Activated B cell treated with CpG ODN at 0.5 μM for 24 hours (primary cell): ENCODE data around the gene ITIH3. TPM values are rescaled to one million over a fixed set of nuclear protein-coding genes. Genes with fewer than 3 reads are reported as not detected.

Experiments
- ATAC-seq: fragments of 200-7000 bp; cut with Tn5 transposase; one replicate; pipeline ENCODE4 v1.10.0; 2021; ENCODE audit warnings: low read depth, mild to moderate bottlenecking, moderate library complexity
- CTCF ChIA-PET: fragments of 350-600 bp; sonication (Branson Sonifier 250); formaldehyde crosslinking; loops from one replicate; lab custom pipeline; 2021; ENCODE audit warnings: antibody characterized with exemption; lab: Charles Lee
- POLR2A ChIA-PET: fragments of 350-600 bp; sonication (Branson Sonifier 250); formaldehyde crosslinking; loops from one replicate; lab custom pipeline; 2021; ENCODE audit warnings: antibody characterized with exemption; lab: Charles Lee
- DNase-seq: peaks from one replicate; pipeline ENCODE4 v3.0.0; 2022
- H3K27ac Mint-ChIP-seq: one replicate; pipeline ENCODE4 v1.8.0; 2020; ENCODE audit warnings: mixed read lengths
- H3K27me3 Mint-ChIP-seq: one replicate; pipeline ENCODE4 v1.8.0; 2021; ENCODE audit warnings: mixed read lengths
- H3K36me3 Mint-ChIP-seq: one replicate; pipeline ENCODE4 v1.8.0; 2021; ENCODE audit warnings: low read depth, mixed read lengths
- H3K4me1 Mint-ChIP-seq: one replicate; pipeline ENCODE4 v1.8.0; 2021; ENCODE audit warnings: mixed read lengths
- H3K4me3 Mint-ChIP-seq: one replicate; pipeline ENCODE4 v1.8.0; 2020; ENCODE audit warnings: mild to moderate bottlenecking, mixed read lengths
- H3K9me3 Mint-ChIP-seq: one replicate; pipeline ENCODE4 v1.8.0; 2020; ENCODE audit warnings: mixed read lengths
- CTCF ChIP-seq: fragments of 200-600 bp; IDR thresholded peaks from one replicate; pipeline ENCODE4 v1.8.0; 2022; ENCODE audit warnings: antibody characterized with exemption, mild to moderate bottlenecking
- intact Hi-C: fragments of 100-400 bp; cut with micrococcal nuclease; formaldehyde crosslinking; loops from one replicate; pipeline ENCODE4 v1.15.1; 2024
- total RNA-seq: library from RNA; stranded (reverse); gene quantifications from 2 replicates; pipeline ENCODE4 v1.2.3, GENCODE V29; 2022

Gene ITIH3
- total RNA-seq, 1 donor from 2014 or later, result not detected

- TF ChIP-seq CTCF, result no peak
- ChIA-PET CTCF (no interaction called here), POLR2A (interaction anchor here (0.7 kb wide), 1 partner anchor 86 kb away, joined by 4 read pairs; the partner anchor contains the start of gene NEK4)
- no peak for ATAC-seq
- intact Hi-C loops, result no loop called here
- no peak for DNase-seq
- no peak overlapping the region for H3K27ac Mint-ChIP-seq
- H3K36me3 Mint-ChIP-seq, result peaks cover 36% of the 10 kb centered on the region
- no peaks in the 10 kb centered on the region for H3K9me3 Mint-ChIP-seq
- no peaks in the 10 kb centered on the region for H3K27me3 Mint-ChIP-seq
- H3K4me1 Mint-ChIP-seq, result no peaks in the 10 kb centered on the region
- H3K4me3 Mint-ChIP-seq, result no peak overlapping the region
Measured at GRCh38 chr3:52857133-52857532, 62.5 kb downstream of the ITIH3 start.

- CTCF ChIA-PET, result no interaction called here
- TF ChIP-seq CTCF, result no peak
- Mint-ChIP-seq H3K36me3 (peaks cover 37% of the 10 kb centered on the region), H3K27me3 (no peaks in the 10 kb centered on the region), H3K4me1 (no peaks in the 10 kb centered on the region), H3K27ac (no peak overlapping the region), H3K4me3 (no peak overlapping the region), H3K9me3 (no peaks in the 10 kb centered on the region)
- no peak for DNase-seq
- POLR2A ChIA-PET, result no interaction called here
- intact Hi-C loops, result no loop called here
- no peak for ATAC-seq
Measured at GRCh38 chr3:52857864-52858263, 63.3 kb downstream of the ITIH3 start.

Other genes with a start within 250 kb of the ITIH3 start
- 60.0 and 62.1 TPM in 2 replicates for gene PBRM1, start 108.9 kb upstream of the ITIH3 start, total RNA-seq
- gene GNL3, start 108.8 kb upstream of the ITIH3 start, total RNA-seq, result 137 and 145 TPM in 2 replicates
- gene GLT8D1, start 89.0 kb upstream of the ITIH3 start, total RNA-seq, result 20.4 and 22.2 TPM in 2 replicates
- gene SPCS1, start 88.7 kb upstream of the ITIH3 start, total RNA-seq, result 78.0 and 79.4 TPM in 2 replicates
- 23.0 and 24.5 TPM in 2 replicates for gene NEK4, start 23.9 kb upstream of the ITIH3 start, total RNA-seq
- 0.42 and 0.80 TPM in 2 replicates for gene ITIH1, start 17.2 kb upstream of the ITIH3 start, total RNA-seq
- gene ITIH4, start 35.9 kb downstream of the ITIH3 start, total RNA-seq, result 15.4 and 15.7 TPM in 2 replicates
- 0.83 and 1.6 TPM in 2 replicates for gene MUSTN1, start 40.2 kb downstream of the ITIH3 start, total RNA-seq
- 20.8 and 25.8 TPM in 2 replicates for gene STIMATE, start 102.8 kb downstream of the ITIH3 start, total RNA-seq